Suppressor macrophage (primary cell): ENCODE data around the gene MAN1C1.

Experiments
- DNase-seq, 4 experiments: peaks; one replicate each; pipeline ENCODE4 v3.0.0-alpha.2; 2020 to 2022

MAN1C1 gene

DNA sequence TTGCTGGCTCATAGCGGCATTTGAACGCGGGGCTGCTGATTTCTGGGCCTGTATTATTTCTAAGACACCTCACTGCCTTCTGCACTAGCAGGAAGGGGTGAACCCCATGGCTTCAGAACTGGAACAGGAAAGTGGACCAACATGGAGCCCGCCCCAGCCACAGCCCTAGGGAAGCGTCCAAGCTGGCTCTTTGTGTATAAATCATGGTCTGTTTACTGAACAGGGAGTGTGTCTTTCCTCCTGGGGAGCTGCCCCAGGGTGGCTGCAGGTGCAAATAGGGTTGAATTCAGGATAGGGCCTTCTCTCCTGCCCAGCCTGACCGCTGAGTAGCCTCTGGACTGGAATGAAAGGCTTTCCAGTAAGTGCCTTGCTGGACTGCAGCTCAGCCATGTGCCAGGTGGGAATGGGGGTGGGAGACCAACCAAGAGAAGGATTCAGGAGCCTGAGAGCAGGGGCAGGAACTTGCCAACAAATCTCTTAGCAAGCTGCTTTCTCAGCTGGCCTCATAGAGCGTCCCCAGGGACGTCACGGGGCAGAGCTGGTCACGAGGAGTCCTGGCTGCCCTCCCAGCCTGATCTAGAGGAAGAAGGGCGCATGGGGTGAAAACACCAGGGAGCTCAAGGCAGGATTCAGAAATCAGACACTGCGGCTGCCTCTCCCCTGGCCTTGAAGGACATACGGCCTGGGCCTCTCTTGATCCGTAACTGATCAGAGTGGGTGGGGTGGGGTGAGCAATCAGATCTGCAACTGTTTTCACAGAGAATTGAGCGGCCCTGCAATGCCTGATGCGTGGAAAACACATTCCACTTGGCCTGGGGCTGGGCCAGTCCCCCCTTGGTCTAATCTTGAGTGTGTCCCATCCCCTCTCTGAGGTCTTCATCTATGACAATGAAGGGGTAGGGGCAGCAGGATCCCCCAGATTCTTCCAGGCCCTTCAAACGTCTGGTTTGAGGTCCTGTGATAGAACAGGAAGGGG is 126.9 kb downstream of the MAN1C1 start:
- no peak for DNase-seq

DNA sequence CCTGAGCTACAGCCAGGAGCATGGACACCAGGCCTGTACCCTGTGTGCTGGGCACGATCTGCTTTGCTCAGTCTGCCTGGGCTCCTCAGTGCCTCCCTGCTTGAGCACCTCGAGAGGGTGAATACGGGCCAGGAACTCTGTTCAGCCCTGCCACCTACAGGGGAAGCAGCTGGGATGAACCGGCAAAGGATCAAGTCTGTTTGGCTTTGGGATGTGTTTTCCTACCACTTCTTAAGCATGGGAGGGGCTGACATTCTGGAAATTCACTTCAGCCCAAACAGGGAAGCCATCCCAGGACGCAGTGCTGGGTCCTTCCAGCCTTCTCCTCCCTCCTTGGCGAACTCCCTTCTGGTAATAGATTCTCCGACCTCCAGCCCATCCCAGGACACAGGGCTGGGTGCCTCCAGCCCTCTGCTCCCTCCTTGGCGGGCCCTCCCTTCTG is 127.6 kb downstream of the MAN1C1 start:
- peak in 2 of 4 experiments; percentile 11 to 28 for DNase-seq

DNA sequence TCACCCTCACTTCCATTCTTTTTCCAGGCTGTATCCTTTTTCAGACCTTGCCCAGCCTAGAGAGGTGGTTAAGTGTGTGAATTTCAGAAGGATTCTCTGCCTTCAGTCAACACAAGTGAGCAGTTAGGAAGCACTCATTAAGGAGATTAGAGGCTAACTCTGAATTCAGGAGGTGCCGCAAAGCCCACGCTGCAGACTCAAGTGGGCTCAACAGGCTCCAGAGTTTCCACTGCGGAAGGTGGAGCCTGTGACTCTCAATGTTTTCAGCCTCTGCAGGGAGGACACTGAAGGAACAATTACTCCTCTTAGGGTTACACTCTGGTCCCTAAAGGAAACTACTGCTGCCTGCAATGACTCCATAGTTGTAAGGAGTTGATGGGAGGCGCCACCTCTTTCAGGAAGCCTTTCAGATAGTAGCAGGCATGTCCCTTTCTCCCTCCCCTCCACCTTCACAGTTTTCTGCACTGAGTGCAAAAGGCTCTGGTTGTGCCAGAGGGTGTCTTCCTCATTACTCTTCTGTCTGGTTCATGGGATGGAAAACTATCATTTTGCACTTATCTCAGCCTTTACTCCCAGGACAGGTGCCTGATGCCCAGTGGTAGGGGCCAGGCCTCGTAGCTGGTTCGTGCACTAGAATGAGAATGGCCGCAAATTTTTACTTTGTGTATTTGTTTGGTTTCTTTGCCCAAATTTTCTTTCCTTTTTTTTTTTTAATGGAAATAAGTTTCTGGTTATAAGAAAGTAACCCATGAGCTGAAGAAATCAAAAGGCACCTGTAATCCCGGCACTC is 128.2 kb downstream of the MAN1C1 start:
- no peak for DNase-seq

DNA sequence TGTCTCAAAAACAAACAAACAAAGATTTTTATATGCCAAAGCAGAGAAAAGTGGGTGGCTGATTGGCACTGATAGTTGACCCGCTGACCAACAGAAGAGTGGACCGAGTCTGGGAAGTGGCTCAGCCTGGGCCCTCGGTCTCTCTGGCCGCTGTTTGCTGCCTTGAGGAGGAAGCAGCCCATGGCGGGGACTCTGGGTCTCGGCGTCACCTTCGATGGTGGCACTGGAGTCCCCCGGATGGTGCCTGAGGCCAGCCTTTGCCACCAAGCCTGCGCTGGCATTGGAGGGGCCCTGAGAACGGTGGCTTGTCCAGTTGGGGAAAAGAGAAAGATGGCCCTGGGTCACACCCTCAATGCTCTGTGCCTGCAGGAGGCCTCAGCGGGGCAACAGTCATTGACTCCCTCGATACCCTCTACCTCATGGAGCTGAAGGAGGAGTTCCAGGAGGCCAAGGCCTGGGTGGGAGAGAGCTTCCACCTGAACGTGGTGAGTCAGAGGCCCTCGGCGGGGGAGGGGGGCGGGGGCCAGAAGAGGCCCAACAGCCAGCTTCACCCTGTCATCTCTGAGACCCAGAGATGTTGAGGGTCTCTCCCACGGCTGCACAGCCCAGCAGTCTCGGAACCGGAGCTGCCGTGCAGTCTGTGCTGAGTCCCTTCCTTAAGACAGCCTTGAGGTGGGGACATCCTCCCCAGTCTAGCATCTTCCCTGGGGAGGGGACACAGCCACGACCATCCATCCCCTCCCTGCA is 129.9 kb downstream of the MAN1C1 start:
- no peak for DNase-seq

DNA sequence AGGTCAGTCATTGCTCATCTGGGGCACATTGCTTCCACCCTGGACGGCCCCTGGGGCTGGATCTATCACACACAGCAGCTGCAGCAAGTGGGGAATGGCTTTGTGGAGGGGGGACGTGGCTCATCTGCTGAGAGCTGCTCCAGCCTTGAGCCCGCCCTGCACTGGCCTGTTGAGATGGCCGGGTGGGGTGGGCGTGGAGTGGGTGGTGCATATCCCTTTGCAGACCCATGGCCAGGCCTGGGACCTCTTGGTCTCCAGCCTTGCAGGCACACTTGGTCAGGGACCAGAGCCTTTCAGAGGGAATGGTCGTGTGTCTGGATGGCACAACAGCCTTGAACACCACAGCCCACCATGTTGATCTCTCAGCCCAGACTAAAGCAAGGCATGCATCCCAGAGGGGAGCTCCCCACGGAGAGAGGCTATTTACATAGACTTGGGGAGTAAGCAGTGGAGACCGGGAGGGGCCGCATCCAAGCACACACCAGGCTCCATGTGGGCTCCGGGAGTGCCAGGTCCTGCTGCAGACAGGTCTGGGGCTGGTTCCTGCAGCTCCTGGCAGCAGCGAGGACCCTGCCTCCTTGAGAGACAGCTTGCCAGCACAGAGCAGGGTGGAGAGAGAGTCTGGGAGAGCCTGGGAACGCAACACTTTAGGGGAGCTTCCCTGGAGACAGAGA is 130.6 kb downstream of the MAN1C1 start:
- DNase-seq: no peak

DNA sequence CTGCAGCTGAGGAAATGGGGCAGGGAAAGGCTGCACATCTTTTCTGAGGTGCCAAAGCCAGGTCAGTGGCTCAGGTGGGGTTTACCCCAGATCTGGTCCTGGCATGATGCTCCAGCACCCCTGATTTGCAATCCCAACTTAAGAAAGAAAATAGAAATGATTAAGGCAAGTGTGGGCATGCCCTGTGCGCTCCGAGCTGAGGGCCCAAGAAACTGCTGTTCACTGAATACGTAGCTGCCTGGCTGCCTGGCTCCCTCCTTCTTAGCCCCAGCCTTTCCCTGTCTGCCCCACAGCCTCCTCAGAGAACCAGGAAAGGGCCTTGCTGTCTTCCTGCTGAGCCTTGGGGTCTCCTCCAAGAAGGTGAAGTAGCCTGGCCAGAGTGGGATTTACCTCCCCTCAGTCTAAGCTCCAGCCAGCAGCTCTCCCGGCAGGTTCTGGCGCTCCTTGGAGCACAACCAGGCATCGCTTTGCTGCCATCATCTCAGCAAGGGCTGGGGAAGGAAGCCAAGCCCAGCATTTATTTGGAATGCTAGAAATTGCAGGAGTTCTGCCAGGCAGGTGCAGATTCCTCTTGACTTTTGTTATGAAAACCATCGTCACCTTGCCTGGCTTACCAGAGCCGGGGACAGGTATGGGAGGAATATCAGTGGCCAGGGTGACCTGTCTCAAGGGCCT is 132.1 kb downstream of the MAN1C1 start:
- DNase-seq: no peak

DNA sequence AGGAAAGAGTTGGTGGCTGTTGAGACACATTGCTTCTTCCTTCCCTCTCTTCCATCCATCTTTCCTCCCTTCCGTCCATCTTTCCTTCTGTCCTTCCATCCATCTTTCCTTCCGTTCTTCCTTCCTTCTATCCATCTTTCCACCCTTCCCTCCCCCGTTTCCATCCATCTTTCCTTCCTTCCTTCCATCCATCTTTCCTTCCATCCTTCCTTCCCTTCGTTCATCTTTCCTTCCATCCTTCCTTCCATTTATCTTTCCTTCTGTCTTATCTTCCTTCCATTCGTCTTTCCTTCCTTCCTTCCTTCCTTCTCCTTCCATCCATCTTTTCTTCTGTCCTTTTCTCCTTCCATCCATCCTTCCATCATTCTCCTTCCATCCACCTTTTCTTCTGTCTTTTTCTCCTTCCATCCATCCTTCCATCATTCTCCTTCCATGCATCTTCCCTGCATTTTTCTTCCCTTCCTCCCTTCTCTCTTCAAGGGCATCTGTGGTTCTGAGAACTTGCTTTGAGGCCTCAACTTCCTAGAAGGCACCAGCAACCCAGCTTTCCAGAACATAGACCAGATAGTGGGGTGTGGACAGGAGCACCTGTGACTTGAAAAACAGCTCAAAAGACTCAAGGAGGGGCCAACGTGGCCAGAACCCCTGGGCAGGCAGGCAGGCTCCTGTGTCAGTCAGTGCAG is 134.5 kb downstream of the MAN1C1 start:
- DNase-seq: no peak

DNA sequence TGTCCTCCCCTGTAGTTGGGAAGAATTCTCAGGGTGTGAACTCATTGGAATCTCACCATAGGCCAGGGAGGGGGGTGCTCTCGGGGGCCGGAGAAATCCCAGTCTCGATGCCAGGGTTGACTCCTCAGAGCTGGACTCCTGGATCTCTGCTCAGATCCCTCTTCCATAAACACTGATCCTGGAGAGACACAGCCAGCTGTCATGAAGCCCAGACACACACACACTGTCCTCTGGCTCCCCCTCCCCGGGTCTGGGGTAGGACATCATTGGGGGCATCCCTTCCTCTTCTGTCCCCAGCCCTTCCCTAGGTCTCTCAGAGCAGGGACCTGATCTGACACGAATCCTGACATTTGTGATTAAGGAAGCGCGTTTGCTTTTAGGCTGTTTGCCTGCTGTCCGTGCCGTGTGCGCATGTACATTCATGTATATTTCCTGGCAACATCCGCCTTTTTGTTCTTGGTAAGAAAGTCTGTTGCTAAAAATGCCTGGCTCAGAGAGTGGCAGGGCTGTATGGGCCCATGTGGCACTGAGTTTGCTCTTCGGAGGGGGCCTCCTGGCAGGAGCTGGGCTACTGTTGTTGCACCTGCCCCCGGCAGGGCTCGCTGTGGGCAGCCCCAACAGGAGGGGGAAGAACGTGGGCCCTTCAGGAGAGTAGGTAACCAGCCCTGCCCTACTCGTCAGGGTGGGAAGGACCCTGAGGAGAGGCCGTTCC is 138.0 kb downstream of the MAN1C1 start:
- DNase-seq: no peak

DNA sequence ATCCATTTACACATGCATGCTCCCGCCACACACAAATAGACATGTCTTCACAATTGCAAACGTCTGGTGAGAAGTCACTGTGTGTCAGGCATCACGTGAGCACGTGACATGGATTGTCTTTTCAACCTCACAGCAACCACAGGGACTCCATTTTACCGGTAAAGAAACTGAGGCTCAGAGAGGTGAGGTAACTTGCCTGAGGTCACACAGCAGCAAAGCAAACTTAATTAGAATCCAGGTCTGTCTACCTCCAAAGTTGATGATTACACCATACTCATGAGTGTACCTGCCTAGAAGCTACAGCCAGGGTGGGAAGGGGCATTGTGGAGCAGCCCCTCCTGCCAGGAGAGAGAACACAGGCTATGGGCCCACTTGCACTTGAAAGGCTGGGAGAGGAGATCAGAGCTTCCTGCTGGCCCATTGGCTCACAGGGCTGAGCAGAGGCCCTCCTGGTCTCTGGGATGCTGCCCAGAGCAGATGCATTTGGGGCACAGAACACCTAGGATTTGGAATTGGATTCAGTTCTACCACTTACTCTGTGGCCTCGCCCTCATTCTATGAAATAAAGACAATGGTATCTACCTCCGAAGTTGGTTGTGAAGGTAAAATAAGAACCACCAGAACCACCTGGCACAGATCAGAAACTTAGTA is 139.0 kb downstream of the MAN1C1 start:
- no peak for DNase-seq

DNA sequence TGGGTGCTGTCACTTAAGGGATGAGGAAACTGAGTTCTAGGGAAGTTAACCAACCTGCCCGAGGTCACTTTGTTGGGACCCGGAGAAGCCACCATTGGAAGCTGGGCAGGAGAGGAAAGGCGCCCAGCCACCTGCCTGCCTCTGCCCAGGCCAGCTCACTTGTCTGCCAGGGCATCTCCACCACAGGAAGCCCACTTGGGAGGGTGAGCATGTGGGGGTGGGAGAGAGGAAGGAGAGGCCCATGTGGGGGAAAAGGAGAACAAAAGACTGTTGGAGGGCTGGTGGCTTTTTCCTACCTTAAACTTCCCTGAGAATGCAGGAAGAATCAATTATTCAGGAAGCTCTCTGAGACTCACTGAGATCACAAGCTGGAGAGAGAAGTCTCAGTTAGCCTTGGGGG is 139.6 kb downstream of the MAN1C1 start:
- DNase-seq: peak in 1 of 4 experiments; percentile 13

DNA sequence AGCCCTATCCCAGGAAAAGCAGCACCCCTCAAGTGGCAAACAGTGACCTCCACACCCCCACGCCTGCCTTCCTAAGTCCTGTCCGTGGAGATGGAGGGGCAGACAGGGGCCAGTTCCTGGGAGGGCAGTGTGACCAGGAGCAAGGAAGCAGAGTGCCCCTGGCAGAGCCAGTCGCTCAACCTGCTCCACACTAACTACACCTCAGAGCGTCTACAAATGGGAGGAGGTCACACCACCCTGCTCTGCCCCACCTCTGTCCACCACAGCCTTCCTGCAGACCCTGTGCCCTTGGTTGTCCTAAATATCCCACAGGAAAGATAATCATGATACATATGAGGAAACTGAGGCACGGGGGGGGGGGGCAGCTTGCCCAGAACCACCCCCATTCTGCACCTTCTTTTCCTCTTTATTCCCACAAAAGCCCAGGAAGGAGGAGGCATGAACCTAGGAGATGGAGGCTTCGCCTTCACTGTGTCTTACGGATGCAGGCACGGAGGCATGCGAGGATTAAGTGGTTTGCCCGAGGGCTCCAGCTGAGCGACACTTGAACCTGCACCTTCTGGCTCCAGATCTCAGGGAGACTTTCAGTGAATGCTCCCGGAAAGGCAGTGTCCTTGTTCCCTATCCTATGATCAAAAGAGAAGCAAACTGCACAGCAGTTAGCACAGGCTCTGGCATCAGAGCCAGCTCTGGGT is 140.7 kb downstream of the MAN1C1 start:
- no peak for DNase-seq

DNA sequence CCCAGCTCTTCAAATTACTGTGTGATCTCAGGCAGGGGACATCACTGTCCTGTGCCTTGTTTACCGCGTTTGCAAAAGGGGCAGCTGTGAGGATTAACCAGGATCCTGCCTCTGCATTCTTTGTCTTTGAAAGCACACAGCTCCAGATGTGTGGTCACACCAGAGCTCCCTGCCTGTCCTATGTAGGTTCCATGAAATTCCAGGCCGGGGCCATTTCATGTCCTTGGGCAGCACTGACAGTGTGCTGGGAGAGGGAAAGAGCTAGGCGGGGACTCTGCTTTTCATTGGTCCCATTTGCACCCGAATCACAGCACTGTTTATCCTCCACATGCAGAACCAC is 141.2 kb downstream of the MAN1C1 start:
- DNase-seq: no peak

DNA sequence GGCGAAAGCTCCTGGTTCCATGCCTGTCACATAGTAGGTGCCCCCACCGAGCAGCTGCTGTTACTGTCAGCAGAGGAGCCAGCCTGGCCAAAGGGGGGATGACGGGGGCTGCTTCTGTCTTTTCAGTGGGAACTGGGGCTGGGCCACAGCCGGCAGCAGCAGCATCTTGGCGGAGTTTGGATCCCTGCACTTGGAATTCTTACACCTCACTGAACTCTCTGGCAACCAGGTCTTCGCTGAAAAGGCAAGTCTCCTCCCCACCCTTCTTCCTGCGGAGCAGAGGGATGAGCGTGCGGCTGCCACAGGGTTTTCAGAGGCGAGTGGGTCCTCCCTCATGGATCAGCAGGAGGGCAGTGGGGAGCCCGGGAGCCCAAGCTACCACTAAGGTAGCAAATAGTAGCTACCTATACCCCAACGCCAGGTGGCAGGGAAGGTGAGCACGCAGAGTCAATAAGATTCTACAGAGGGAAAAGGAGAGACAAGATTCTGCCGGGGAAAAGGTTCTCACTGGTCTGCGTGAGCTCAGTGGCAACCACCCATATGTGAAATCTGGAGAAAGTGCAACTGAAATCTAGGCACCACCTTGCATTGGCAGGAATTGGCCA is 142.0 kb downstream of the MAN1C1 start:
- no peak for DNase-seq

DNA sequence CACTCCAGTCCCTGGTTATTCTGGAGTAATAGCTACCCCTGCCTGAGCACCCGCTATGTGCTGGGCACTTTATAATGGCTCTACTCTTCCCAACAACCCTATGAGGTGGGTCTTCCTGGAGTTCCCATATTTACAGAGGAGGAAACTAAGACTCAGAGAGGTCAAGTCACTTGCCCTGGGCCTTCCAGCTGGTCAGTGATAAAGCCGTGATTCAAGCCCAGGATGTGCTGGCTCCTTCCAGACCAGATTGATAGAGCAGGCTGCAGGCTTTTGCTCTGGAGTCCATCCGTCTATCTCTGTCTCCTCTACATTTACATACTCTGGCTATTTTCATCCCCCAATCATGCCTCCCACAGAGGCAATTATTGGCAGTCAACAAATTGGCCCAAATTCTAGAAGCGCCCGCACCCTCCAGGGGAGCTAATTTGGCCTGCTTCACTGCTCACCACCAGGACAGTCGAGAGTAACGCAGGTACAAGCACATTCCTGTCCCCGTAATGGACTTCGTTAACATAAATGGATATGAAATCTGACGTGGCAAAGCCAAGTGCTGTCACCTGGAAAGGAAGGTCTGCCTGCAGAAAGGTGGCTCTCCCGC is 143.6 kb downstream of the MAN1C1 start:
- DNase-seq: no peak

DNA sequence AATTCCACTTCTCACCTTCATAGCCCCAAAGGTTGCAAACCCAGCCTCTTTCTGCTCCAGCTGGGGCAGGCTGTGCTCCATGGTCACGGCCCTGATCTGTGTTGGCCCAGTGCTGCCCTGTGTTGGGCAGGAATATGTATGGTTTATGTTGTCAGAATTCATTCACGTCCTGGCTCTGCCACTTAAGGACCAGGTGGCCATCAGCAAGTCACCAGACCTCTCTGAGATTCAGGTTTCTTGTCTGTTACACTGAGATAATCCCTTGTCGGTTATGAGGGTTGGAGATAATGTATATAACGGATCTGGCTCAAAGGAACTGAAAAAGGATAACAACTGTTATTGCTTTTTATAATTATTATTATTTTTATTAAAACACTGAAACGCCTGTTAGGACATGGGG is 144.3 kb downstream of the MAN1C1 start:
- DNase-seq: no peak

DNA sequence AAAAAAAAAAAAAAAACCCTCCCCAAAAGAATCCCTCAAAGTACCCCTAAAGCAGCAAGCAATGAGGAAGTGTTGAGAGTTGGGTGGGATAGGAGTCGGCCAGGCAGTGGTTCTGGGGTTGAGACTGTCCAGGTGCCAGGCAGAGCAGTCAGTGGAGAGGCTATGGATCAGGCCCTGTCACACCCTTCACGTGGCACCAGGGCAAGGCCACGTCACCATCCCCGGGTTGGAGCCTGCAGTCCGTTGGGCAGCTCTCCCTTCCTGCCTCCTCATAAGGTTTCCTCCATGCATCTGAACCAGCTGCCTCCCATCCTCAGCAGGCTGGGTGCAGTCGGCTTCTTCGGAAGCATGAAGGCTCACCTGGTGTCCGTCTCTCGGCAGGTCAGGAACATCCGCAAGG is 146.9 kb downstream of the MAN1C1 start:
- no peak for DNase-seq

DNA sequence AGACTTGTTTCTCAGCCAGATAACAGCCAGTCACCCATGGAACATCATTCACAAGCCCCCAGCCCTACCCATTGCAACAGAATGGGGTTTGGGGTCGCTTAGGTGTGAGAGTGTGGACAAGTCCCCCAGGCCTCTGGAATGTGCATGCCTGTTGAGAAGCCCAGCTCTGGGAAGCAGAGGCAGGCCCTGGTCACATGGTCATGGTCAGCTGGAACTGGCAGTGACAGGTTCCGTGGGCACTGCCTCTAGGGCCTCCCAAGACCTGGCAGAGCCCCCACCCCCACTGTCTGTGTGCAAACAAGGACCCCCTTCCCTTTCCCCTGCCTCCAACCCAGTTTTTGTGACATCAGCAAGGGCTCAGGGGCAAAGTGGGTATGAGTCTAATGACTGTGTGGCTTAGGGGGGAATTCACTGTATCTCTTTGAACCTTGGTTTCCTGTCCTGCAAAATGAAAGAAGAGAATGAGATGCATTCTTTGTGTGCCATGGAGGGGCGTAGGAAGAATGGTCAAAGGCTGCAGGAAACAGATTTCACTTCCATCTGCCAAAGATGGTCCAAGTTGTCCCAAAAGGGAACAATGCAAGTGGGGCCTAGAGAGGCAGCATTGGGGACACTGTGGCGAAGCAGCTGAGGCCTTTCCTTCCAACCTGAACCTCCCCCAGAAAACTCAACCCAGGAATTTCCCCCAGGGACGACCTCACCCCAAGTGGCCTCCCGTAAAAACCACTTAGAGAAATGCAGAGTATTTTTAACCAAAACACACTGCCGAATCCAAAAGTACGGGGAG is 148.7 kb downstream of the MAN1C1 start:
- no peak for DNase-seq
